HepG2 (cell line): Measurements from ENCODE around the gene ZCWPW2. TPM values are rescaled to one million over a fixed set of nuclear protein-coding genes. Genes with fewer than 3 reads are reported as not detected.

Source experiments
- ATAC-seq: fragments of 200-7000 bp; cut with Tn5 transposase; 3 replicates; pipeline ENCODE4 v1.9.1; 2020; ENCODE audit warnings: mild to moderate bottlenecking, moderate library complexity
- BruUV-seq: library from RNA; stranded (reverse); fragments of 400-500 nt; replicated peaks from 2 replicates; lab custom pipeline; 2021; lab: Mats Ljungman, UMichigan
- CTCF ChIA-PET: fragments of 300-600 bp; formaldehyde crosslinking; extraction: SDS; loops from one replicate; lab custom pipeline; 2021; ENCODE audit warnings: low total read pairs, inconsistent platforms, low intra/inter-chr PET ratio; lab: Yijun Ruan, JAX
- POLR2A ChIA-PET: fragments of 350-600 bp; sonication (Branson Sonifier 250); formaldehyde crosslinking; loops from one replicate; lab custom pipeline; 2020; ENCODE audit warnings: antibody characterized with exemption, inconsistent platforms; lab: Yijun Ruan, JAX
- DNase-seq: peaks from one replicate; pipeline ENCODE4 v3.0.0-alpha.2; 2015; ENCODE audit warnings: low spot score
- FAIRE-seq: peaks from 3 replicates; lab custom pipeline; 2011; peaks lifted over from hg19 to GRCh38; lab: Jason Lieb, UNC
- H2AFZ ChIP-seq: one replicate; pipeline ENCODE4 v1.6.1; 2011; ENCODE audit warnings: low read length, inconsistent platforms
- H3K27ac ChIP-seq: fragments of 300-600 bp; 3 replicates; pipeline ENCODE4 v1.8.0; 2011; ENCODE audit warnings: mixed run types, mild to moderate bottlenecking, mixed read lengths, low read length, inconsistent platforms; ENCODE audit not compliant: insufficient read depth; ENCODE audit errors: extremely low read length
- H3K27me3 ChIP-seq, 2 experiments: fragments of 200-600 bp in 1 of 2; 2 replicates in 1 of 2; 3 replicates in 1 of 2; pipeline versions ENCODE4 v1.6.0 to v1.8.0; 2011; ENCODE audit warnings: low read length in 2 of 2, mild to moderate bottlenecking in 2 of 2, moderate library complexity in 2 of 2, inconsistent platforms in 1 of 2; ENCODE audit not compliant: insufficient read depth in 2 of 2, control insufficient read depth in 1 of 2
- H3K36me3 ChIP-seq, 2 experiments: fragments of 200-600 bp in 1 of 2; replicated peaks in 1 of 2; 2 replicates in 1 of 2; 3 replicates in 1 of 2; pipeline versions ENCODE4 v1.5.1 to v1.8.0; 2011; ENCODE audit warnings: low read length in 2 of 2, inconsistent platforms in 1 of 2; ENCODE audit not compliant: insufficient read depth in 2 of 2, control insufficient read depth in 1 of 2
- H3K4me1 ChIP-seq: 2 replicates; pipeline ENCODE4 v1.5.1; 2012; ENCODE audit warnings: low read length, inconsistent platforms; ENCODE audit not compliant: insufficient read depth
- H3K4me2 ChIP-seq: 2 replicates; pipeline ENCODE4 v1.6.0; 2011; ENCODE audit warnings: low read depth, low read length, inconsistent platforms
- H3K4me3 ChIP-seq, 3 experiments: fragments of 200-600 bp in 1 of 3; sonication (generic), shearing (Covaris generic) in 1 of 3; replicated peaks in 1 of 3; 2 replicates each; pipeline ENCODE4 v1.5.1; 2011 to 2016; ENCODE audit warnings: low read length in 3 of 3, inconsistent platforms in 2 of 3, low read depth in 2 of 3, mild to moderate bottlenecking in 2 of 3, control low read depth in 1 of 3, mixed read lengths in 1 of 3; ENCODE audit not compliant: insufficient read depth in 1 of 3
- H3K79me2 ChIP-seq: one replicate; pipeline ENCODE4 v1.6.1; 2011; ENCODE audit warnings: low read length, inconsistent platforms; ENCODE audit not compliant: insufficient read depth
- H3K9ac ChIP-seq: 2 replicates; pipeline ENCODE4 v1.6.0; 2011; ENCODE audit warnings: mild to moderate bottlenecking, low read depth, low read length, inconsistent platforms; ENCODE audit not compliant: insufficient read depth
- H3K9me3 ChIP-seq: 2 replicates; pipeline ENCODE4 v1.5.1; 2012; ENCODE audit warnings: mild to moderate bottlenecking, low read length
- H4K20me1 ChIP-seq: 2 replicates; pipeline ENCODE4 v1.6.0; 2011; ENCODE audit warnings: inconsistent platforms, mild to moderate bottlenecking, low read length, moderate library complexity; ENCODE audit not compliant: insufficient read depth
- ARHGAP35 ChIP-seq: sonication (generic); formaldehyde crosslinking; IDR thresholded peaks from 2 replicates; pipeline ENCODE4 v1.9.0; 2022; ENCODE audit warnings: mild to moderate bottlenecking, inconsistent platforms, moderate library complexity, missing genetic modification reagents, borderline replicate concordance
- CCAR2 ChIP-seq: fragments of 200-400 bp; formaldehyde crosslinking; optimal IDR thresholded peaks from 2 replicates; pipeline ENCODE3; 2018; ENCODE audit warnings: low read depth, mild to moderate bottlenecking, low read length, moderate library complexity
- CEBPB ChIP-seq: IDR thresholded peaks from 2 replicates; pipeline ENCODE4 v1.6.1; 2011; ENCODE audit warnings: low read depth, low read length, improper control_type of control experiment, borderline replicate concordance
- KDM4B ChIP-seq: sonication (generic); formaldehyde crosslinking; IDR thresholded peaks from 2 replicates; pipeline ENCODE4 v1.4.0; 2020; ENCODE audit warnings: missing genetic modification reagents
- KLF11 ChIP-seq: IDR thresholded peaks from 2 replicates; pipeline ENCODE4 v1.6.1; 2016; ENCODE audit warnings: missing compliant biosample characterization
- MAFG ChIP-seq: sonication (generic); formaldehyde crosslinking; IDR thresholded peaks from 2 replicates; pipeline ENCODE4 v1.5.1; 2020; ENCODE audit warnings: mild to moderate bottlenecking, missing genetic modification reagents
- SCMH1 ChIP-seq: sonication (generic); formaldehyde crosslinking; IDR thresholded peaks from 2 replicates; pipeline ENCODE4 v1.9.0; 2021; ENCODE audit warnings: missing genetic modification reagents, mild to moderate bottlenecking, borderline replicate concordance
- ZNF75D ChIP-seq: sonication (generic); formaldehyde crosslinking; IDR thresholded peaks from 2 replicates; pipeline ENCODE4 v1.8.1; 2023; ENCODE audit warnings: missing genetic modification reagents, mild to moderate bottlenecking, borderline replicate concordance
- WGBS: methylation state at CpG from one replicate; pipeline ENCODE4 v1.1.6; 2017; ENCODE audit warnings: low lambda C conversion rate; 5-methylcytosine and 5-hydroxymethylcytosine counted together
- in situ Hi-C: cut with HindIII; loops from 2 replicates; pipeline ENCODE4 v1.10.0; 2017; ENCODE audit warnings: low pct_unique_long_range_greater_than_20kb; ENCODE audit not compliant: extremely low pct_ligation_motif_present
- intact Hi-C: fragments of 100-400 bp; cut with micrococcal nuclease; formaldehyde crosslinking; loops from one replicate; pipeline ENCODE4 v1.10.0; 2022; ENCODE audit not compliant: unreplicated experiment
- polyA plus RNA-seq, 8 experiments: library from polyadenylated mRNA; depleted of rRNA in 3 of 8; stranded (reverse) in 7 of 8; unstranded in 1 of 8; fragments of >200 nt; fragmentation: Illumina TruSeq in 4 of 8; extraction: Trizol in 4 of 8; gene quantifications; 2 replicates each; pipeline versions ENCODE4 v1.2.1 to v1.2.3, GENCODE V29; 2011 to 2016; ENCODE audit warnings: low read depth in 4 of 8, missing spikeins in 1 of 8, mixed read lengths in 1 of 8; ENCODE audit not compliant: insufficient read depth in 1 of 8
- total RNA-seq, 5 experiments: library from RNA; depleted of rRNA; stranded (reverse); fragments of >200 nt; fragmentation: Illumina TruSeq; extraction: Trizol; gene quantifications; 2 replicates each; pipeline ENCODE4 v1.2.3, GENCODE V29; 2016; ENCODE audit warnings: low read depth in 1 of 5

ZCWPW2 gene
- total and polyA plus RNA-seq, 2 of the 13 experiments (the other 11 are each of a cell fraction or from before 2014, with no cell fraction given) = 0.17 to 0.53 TPM

GRCh38 chr3:28449398-28449797 lies 100.9 kb downstream of the ZCWPW2 start:
- Histone ChIP-seq H3K79me2 (no peaks in the 10 kb centered on the region), H4K20me1 (no peaks in the 10 kb centered on the region), H3K9me3 (peaks cover 56% of the 10 kb centered on the region), H3K36me3 (no peaks in the 10 kb centered on the region), H3K27ac (no peak overlapping the region), H2AFZ (no peak overlapping the region), H3K4me2 (no peak overlapping the region), H3K9ac (no peak overlapping the region), H3K4me1 (no peaks in the 10 kb centered on the region), H3K4me3 (no peak overlapping the region), H3K27me3 (no peaks in the 10 kb centered on the region; a peak in 1 of 5 replicates)
- intact Hi-C loops (no loop called here), in situ Hi-C loops (no loop called here)
- no peak for TF ChIP-seq ARHGAP35
- TF ChIP-seq CEBPB = peak; percentile 57
- BruUV-seq = no TSS peak
- no peak for FAIRE-seq
- no peak for DNase-seq
- CTCF ChIA-PET = no interaction called here
- POLR2A ChIA-PET = no interaction called here
- no peak for ATAC-seq

GRCh38 chr3:28462866-28463265 lies 114.3 kb downstream of the ZCWPW2 start:
- H3K9ac ChIP-seq = no peak overlapping the region

More at GRCh38 chr3:28462866-28463265, 114.3 kb downstream of the ZCWPW2 start:
- Histone ChIP-seq H3K4me1 (no peaks in the 10 kb centered on the region), H3K4me2 (no peak overlapping the region), H3K4me3 (no peak overlapping the region), H3K79me2 (no peaks in the 10 kb centered on the region), H2AFZ (no peak overlapping the region), H4K20me1 (no peaks in the 10 kb centered on the region), H3K27ac (no peak overlapping the region), H3K36me3 (no peaks in the 10 kb centered on the region), H3K27me3 (no peaks in the 10 kb centered on the region), H3K9me3 (peaks cover 13% of the 10 kb centered on the region)
- intact Hi-C loops (no loop called here), in situ Hi-C loops (no loop called here)
- DNase-seq (no peak), ATAC-seq (no peak), FAIRE-seq (no peak)
- 17% methylated on average over 1 of the region's 1 CpG for WGBS
- BruUV-seq = no TSS peak
- ChIA-PET POLR2A (no interaction called here), CTCF (no interaction called here)
- TF ChIP-seq KDM4B (CRISPR knock-in tag) (no peak), MAFG (no peak), KLF11 (CRISPR knock-in tag) (no peak), SCMH1 (CRISPR knock-in tag) (no peak), ZNF75D (CRISPR knock-in tag) (no peak), CCAR2 (no peak)
